ENCODE measurements around the gene GABRB3. TPM values are rescaled to one million over a fixed set of nuclear protein-coding genes. Genes with fewer than 3 reads are reported as not detected.

GABRB3 gene
- total and polyA plus RNA-seq, 2 donors from 2014 or later, result 4.7 to 6.9 TPM

DNA sequence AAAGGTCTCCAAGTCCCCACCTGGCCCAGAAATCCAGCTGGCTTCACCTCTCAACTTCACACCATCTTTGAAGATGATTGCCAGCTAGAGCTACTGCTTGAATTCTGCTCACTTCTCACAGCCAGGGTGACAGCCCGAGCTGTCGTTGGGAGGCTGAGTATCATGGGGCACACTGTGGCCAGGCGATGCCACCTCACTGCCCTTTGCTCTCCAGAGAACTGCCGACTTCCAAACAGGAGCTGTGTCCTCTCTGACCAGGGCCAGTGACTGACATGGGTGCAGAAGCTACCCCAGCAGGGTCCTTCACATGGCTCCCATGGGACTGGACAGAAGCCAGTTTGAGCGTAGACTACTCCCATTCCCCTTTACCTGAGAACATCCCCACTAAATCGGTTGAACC, 254.0 kb downstream of the GABRB3 start:
- intact Hi-C loops (cut with DNase I), result no loop called here
- Histone ChIP-seq H3K4me3 (ENCODE audit: low read length in 3 of 3) (no peak overlapping the region), H3K27me3 (ENCODE audit: control insufficient read depth, insufficient read depth, low read length) (no peaks in the 10 kb centered on the region), H3K4me1 (ENCODE audit: control insufficient read depth in 2 of 3, insufficient read depth in 2 of 3, low read depth in 1 of 3, low read length in 3 of 3) (no peaks in the 10 kb centered on the region), H3K27ac (ENCODE audit: low read depth in 2 of 2, low read length in 2 of 2) (no peak overlapping the region), H3K9ac (ENCODE audit: low read length in 3 of 3) (no peak overlapping the region), H3K9me3 (ENCODE audit: control insufficient read depth in 2 of 3, insufficient read depth in 1 of 3, low read length in 3 of 3) (no peaks in the 10 kb centered on the region), H3K36me3 (ENCODE audit: control insufficient read depth in 2 of 3, insufficient read depth in 3 of 3, low read length in 3 of 3) (no peaks in the 10 kb centered on the region)
- no peak for FAIRE-seq
- no peak for DNase-seq
- TF ChIP-seq CTCF (IDR thresholded peaks at IDR 0.05; ENCODE audit: borderline replicate concordance, extremely low read depth, insufficient read depth), result no peak

DNA sequence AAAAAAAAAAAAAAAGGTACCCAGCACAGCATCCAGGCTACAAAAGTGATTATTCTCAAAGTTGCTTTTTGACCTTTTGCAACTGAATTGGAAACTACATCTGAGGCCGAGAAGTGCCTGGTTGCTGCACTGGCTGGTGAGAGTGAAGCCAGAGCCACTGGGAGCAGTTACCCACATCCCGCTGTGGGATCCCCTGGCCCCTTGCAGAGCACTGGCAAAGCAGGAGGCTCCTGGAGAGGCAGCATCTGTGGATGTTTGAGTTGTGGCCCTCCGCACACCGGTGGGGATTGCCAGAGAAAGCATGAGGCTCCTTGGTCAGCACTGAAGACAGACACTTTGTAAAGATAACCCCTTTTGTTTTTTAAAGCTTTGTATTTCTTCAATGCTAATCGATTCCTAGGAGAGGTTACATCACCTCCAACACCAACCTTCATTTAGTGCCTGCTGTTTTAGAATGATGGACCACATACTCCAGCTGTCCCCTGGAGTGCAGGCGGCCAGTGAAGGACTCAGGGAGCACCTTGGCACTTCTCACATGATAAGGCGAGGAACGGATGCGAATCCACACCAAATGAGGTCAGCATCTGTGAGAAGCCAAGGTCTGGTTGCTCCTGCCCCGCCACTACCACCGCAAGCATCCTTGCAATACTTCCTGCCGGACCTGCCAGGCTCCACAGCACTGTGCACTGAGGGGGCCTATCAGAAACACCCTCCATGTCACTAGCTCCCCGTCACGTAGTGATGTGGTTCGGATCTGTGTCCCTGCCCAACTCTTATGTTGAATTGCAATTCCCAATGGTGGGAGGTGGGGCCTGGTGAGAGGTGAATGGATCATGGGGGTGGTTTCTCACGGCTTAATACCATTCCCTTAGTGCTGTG, 256.5 kb downstream of the GABRB3 start:
- no peak for FAIRE-seq

DNA sequence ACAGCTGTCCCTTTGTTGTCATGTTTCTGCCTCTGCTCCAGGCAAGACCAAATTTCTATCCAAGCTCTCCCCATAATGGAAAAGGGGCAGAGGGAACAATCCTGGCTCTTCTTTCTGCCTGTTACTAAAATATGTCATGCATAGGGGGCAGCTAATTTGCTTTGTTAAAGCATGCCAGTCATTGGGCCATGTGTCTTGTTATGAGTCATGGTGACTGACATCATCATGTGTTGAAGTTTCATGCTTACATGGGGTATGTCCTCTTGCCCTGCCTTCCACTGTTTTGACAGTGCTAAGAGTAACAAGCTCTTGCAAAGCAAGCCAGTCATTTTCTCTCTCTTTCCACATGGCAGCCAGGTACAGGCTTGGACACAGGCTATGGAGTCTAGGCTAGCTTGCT, 268.9 kb downstream of the GABRB3 start:
- DNase-seq, result no peak
- intact Hi-C loops (cut with DNase I), result no loop called here

More for the DNA sequence above, 256.5 kb downstream of the GABRB3 start:
- no peak for TF ChIP-seq CTCF (IDR thresholded peaks at IDR 0.05; ENCODE audit: borderline replicate concordance, extremely low read depth, insufficient read depth)
- intact Hi-C loops (cut with DNase I), result no loop called here
- DNase-seq, result no peak
- H3K4me1 ChIP-seq (ENCODE audit: control insufficient read depth in 2 of 3, insufficient read depth in 2 of 3, low read depth in 1 of 3, low read length in 3 of 3), result no peaks in the 10 kb centered on the region
- H3K27me3 ChIP-seq (ENCODE audit: control insufficient read depth, insufficient read depth, low read length), result no peaks in the 10 kb centered on the region
- H3K36me3 ChIP-seq (ENCODE audit: control insufficient read depth in 2 of 3, insufficient read depth in 3 of 3, low read length in 3 of 3), result no peaks in the 10 kb centered on the region
- no peak overlapping the region for H3K4me3 ChIP-seq (ENCODE audit: low read length in 3 of 3)
- no peak overlapping the region for H3K27ac ChIP-seq (ENCODE audit: low read depth in 2 of 2, low read length in 2 of 2)
- no peaks in the 10 kb centered on the region for H3K9me3 ChIP-seq (ENCODE audit: control insufficient read depth in 2 of 3, insufficient read depth in 1 of 3, low read length in 3 of 3)
- H3K9ac ChIP-seq (ENCODE audit: low read length in 3 of 3), result no peak overlapping the region

More for the DNA sequence above, 268.9 kb downstream of the GABRB3 start:
- H3K9ac ChIP-seq (ENCODE audit: low read length in 3 of 3), result no peak overlapping the region
- no peaks in the 10 kb centered on the region for H3K36me3 ChIP-seq (ENCODE audit: control insufficient read depth in 2 of 3, insufficient read depth in 3 of 3, low read length in 3 of 3)
- no peaks in the 10 kb centered on the region for H3K4me1 ChIP-seq (ENCODE audit: control insufficient read depth in 2 of 3, insufficient read depth in 2 of 3, low read depth in 1 of 3, low read length in 3 of 3)
- H3K4me3 ChIP-seq (ENCODE audit: low read length in 3 of 3), result no peak overlapping the region
- no peak for FAIRE-seq
- H3K27ac ChIP-seq (ENCODE audit: low read depth in 2 of 2, low read length in 2 of 2), result no peak overlapping the region
- no peaks in the 10 kb centered on the region for H3K9me3 ChIP-seq (ENCODE audit: control insufficient read depth in 2 of 3, insufficient read depth in 1 of 3, low read length in 3 of 3)
- H3K27me3 ChIP-seq (ENCODE audit: control insufficient read depth, insufficient read depth, low read length), result no peaks in the 10 kb centered on the region
- no peak for TF ChIP-seq CTCF (IDR thresholded peaks at IDR 0.05; ENCODE audit: borderline replicate concordance, extremely low read depth, insufficient read depth)

Other genes with a start within 250 kb of the GABRB3 start
- gene GABRA5, start 94.0 kb upstream of the GABRB3 start, total RNA-seq, result not detected
- gene GABRA5, start 94.0 kb upstream of the GABRB3 start, polyA plus RNA-seq (ENCODE audit: insufficient read depth, low read depth, low replicate concordance), result not detected
- not detected for gene GABRG3, start 198.1 kb upstream of the GABRB3 start, total RNA-seq
- not detected for gene GABRG3, start 198.1 kb upstream of the GABRB3 start, polyA plus RNA-seq (ENCODE audit: insufficient read depth, low read depth, low replicate concordance)